Panc1 (cell line): Measurements from ENCODE around the gene MAP2K5. TPM values are rescaled to one million over a fixed set of nuclear protein-coding genes. Genes with fewer than 3 reads are reported as not detected.
"Not testable (repeated sequence)": the region's sequence is repeated elsewhere in the genome, so short reads cannot be mapped to it uniquely, and the experiment has no call there.

Source experiments
- ATAC-seq: fragments of 200-7000 bp; cut with Tn5 transposase; 2 replicates; pipeline ENCODE4 v1.9.1; 2020; ENCODE audit warnings: mild to moderate bottlenecking, moderate library complexity
- BruUV-seq: library from RNA; stranded (reverse); fragments of 400-500 nt; replicated peaks from 2 replicates; lab custom pipeline; 2021; lab: Mats Ljungman, UMichigan
- CTCF ChIA-PET: fragments of 300-600 bp; sonication (Branson Sonifier 250); formaldehyde crosslinking; loops from one replicate; lab custom pipeline; 2022; ENCODE audit warnings: antibody characterized with exemption; lab: Charles Lee
- POLR2A ChIA-PET: fragments of 300-600 bp; sonication (Branson Sonifier 250); formaldehyde crosslinking; loops from one replicate; lab custom pipeline; 2022; ENCODE audit warnings: antibody characterized with exemption; lab: Charles Lee
- DNase-seq: peaks from one replicate; pipeline ENCODE4 v3.0.0-alpha.2; 2010; ENCODE audit warnings: low read depth, low spot score
- H3K27ac ChIP-seq: 2 replicates; pipeline ENCODE4 v1.5.1; 2011; ENCODE audit warnings: mild to moderate bottlenecking, low read length, inconsistent platforms
- H3K27me3 ChIP-seq: fragments of 200-500 bp; sonication (Bioruptor generic); 2 replicates; pipeline ENCODE4 v1.6.0; 2014; ENCODE audit warnings: low read length, inconsistent platforms; ENCODE audit not compliant: control insufficient read depth, insufficient read depth
- H3K36me3 ChIP-seq: fragments of 200-500 bp; sonication (Bioruptor generic); 2 replicates; pipeline ENCODE4 v1.5.1; 2014; ENCODE audit warnings: inconsistent platforms, mild to moderate bottlenecking, low read length, moderate library complexity; ENCODE audit not compliant: control insufficient read depth, insufficient read depth
- H3K4me1 ChIP-seq: 2 replicates; pipeline ENCODE4 v1.5.1; 2011; ENCODE audit warnings: inconsistent platforms, mild to moderate bottlenecking, low read length, moderate library complexity; ENCODE audit not compliant: control insufficient read depth, insufficient read depth
- H3K4me3 ChIP-seq, 2 experiments: 2 replicates each; pipeline ENCODE4 v1.5.1; 2011 to 2012; ENCODE audit warnings: low read depth in 2 of 2, low read length in 2 of 2, mild to moderate bottlenecking in 2 of 2, inconsistent platforms in 1 of 2, moderate library complexity in 1 of 2
- H3K9me3 ChIP-seq: fragments of 200-500 bp; sonication (Bioruptor generic); 2 replicates; pipeline ENCODE4 v1.5.1; 2014; ENCODE audit warnings: low read depth, mild to moderate bottlenecking, inconsistent platforms, low read length, moderate library complexity; ENCODE audit not compliant: control insufficient read depth, insufficient read depth
- CTCF ChIP-seq: fragments of 450-650 bp; IDR thresholded peaks from 2 replicates; pipeline ENCODE4 v1.5.1; 2017; ENCODE audit warnings: mild to moderate bottlenecking
- POLR2AphosphoS5 ChIP-seq: IDR thresholded peaks from 2 replicates; pipeline ENCODE4 v1.6.1; 2012; ENCODE audit warnings: mild to moderate bottlenecking, low read depth, low read length, moderate library complexity
- REST ChIP-seq, 2 experiments: IDR thresholded peaks; 2 replicates each; pipeline ENCODE4 v1.6.1; 2011 to 2012; ENCODE audit warnings: low read depth in 2 of 2, control low read depth in 1 of 2, low read length in 1 of 2, mild to moderate bottlenecking in 1 of 2, moderate library complexity in 1 of 2; ENCODE audit not compliant: insufficient read depth in 1 of 2
- SIN3A ChIP-seq: IDR thresholded peaks from 2 replicates; pipeline ENCODE4 v1.6.1; 2012; ENCODE audit warnings: low read depth, mild to moderate bottlenecking, low read length, moderate library complexity, borderline replicate concordance; ENCODE audit not compliant: insufficient read depth
- TCF7L2 ChIP-seq: IDR thresholded peaks from 2 replicates; pipeline ENCODE4 v1.6.1; 2011; ENCODE audit warnings: mild to moderate bottlenecking, low read depth, low read length, inconsistent platforms
- in situ Hi-C: cut with HindIII; loops from 2 replicates; pipeline ENCODE4 v1.10.0; 2016; ENCODE audit warnings: low sequenced_read_pairs, low pct_unique_long_range_greater_than_20kb
- intact Hi-C: fragments of 100-400 bp; cut with micrococcal nuclease; formaldehyde crosslinking; loops from one replicate; pipeline ENCODE4 v1.10.0; 2022; ENCODE audit not compliant: unreplicated experiment
- total RNA-seq: library from RNA; stranded (reverse); gene quantifications from one replicate; pipeline ENCODE4 v1.2.1, GENCODE V29; 2021; ENCODE audit not compliant: unreplicated experiment

MAP2K5 gene
- total RNA-seq, 1 experiment from 2014 or later, result 18.3 TPM

GRCh38 chr15:67613708-67614107 lies 71.2 kb downstream of the MAP2K5 start:
- no TSS peak for BruUV-seq
- CTCF ChIA-PET, result no interaction called here
- Histone ChIP-seq H3K36me3 (no peaks in the 10 kb centered on the region), H3K9me3 (no peaks in the 10 kb centered on the region), H3K4me3 (no peak overlapping the region), H3K4me1 (no peaks in the 10 kb centered on the region; the same call in 1 of the 2 replicates), H3K27me3 (no peaks in the 10 kb centered on the region), H3K27ac (no peak overlapping the region)
- intact Hi-C loops (no loop called here), in situ Hi-C loops (no loop called here)
- DNase-seq (no peak), ATAC-seq (no peak)
- POLR2A ChIA-PET, result no interaction called here
- TF ChIP-seq POLR2AphosphoS5, result no peak
- no peak for TF ChIP-seq REST (IDR thresholded peaks at IDR 0.05; ENCODE audit: insufficient read depth in 1 of 2, low read depth in 2 of 2, low read length in 1 of 2)
- no peak for TF ChIP-seq TCF7L2
- no peak for TF ChIP-seq SIN3A
- no peak; the same call in 1 of the 2 replicates for TF ChIP-seq CTCF

GRCh38 chr15:67615131-67615534 lies 72.6 kb downstream of the MAP2K5 start:
- POLR2A ChIA-PET, BruUV-seq, H3K4me1 ChIP-seq, CTCF ChIA-PET, in situ Hi-C loops, H3K27me3 ChIP-seq, intact Hi-C loops, H3K9me3 ChIP-seq, ATAC-seq, H3K36me3 ChIP-seq, H3K27ac ChIP-seq, H3K4me3 ChIP-seq: not testable (repeated sequence)
- peak; percentile 2 for DNase-seq

GRCh38 chr15:67618297-67618696 lies 75.8 kb downstream of the MAP2K5 start:
- no peaks in the 10 kb centered on the region for H3K27me3 ChIP-seq
- in situ Hi-C loops (no loop called here), intact Hi-C loops (no loop called here)
- H3K27ac ChIP-seq, result no peak overlapping the region
- no peak for ATAC-seq
- no peak overlapping the region for H3K4me3 ChIP-seq
- CTCF ChIA-PET, result no interaction called here
- H3K4me1 ChIP-seq, result no peaks in the 10 kb centered on the region
- DNase-seq, result no peak
- H3K36me3 ChIP-seq, result no peaks in the 10 kb centered on the region
- POLR2A ChIA-PET, result no interaction called here
- no TSS peak for BruUV-seq
- no peaks in the 10 kb centered on the region for H3K9me3 ChIP-seq
- TF ChIP-seq CTCF (no peak), POLR2AphosphoS5 (no peak)
